GM20431 (cell line): ENCODE measurements around the gene TUBGCP3.
"Not testable (repeated sequence)": the region's sequence is repeated elsewhere in the genome, so short reads cannot be mapped to it uniquely, and the experiment has no call there.

ENCODE experiments used
- in situ Hi-C: fragments of 300-500 bp; cut with MseI, MboI; formaldehyde crosslinking; loops from one replicate; pipeline ENCODE4 v1.15.0; 2020; ENCODE audit warnings: low sequenced_read_pairs; ENCODE audit not compliant: unreplicated experiment

Gene TUBGCP3

DNA sequence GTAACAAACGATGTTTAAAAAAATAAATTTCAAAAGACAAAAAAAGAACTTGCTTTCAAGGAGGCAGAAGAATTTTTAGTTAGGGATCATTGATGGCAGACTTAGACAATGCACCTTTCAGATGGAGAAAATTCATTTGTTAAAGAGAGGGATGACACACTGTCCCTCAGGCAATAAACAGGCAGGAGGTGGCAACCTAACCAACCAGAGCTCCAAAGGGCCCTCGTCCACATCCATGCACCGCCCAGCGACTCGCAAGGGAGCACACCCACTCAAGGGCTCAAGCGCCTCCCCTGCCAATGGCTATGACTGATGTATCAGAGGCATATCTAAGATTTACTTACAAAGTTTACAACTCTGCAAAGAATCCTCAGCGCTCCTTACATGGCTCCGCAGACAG is 81.9 kb downstream of the TUBGCP3 start:
- in situ Hi-C loops: no loop called here

DNA sequence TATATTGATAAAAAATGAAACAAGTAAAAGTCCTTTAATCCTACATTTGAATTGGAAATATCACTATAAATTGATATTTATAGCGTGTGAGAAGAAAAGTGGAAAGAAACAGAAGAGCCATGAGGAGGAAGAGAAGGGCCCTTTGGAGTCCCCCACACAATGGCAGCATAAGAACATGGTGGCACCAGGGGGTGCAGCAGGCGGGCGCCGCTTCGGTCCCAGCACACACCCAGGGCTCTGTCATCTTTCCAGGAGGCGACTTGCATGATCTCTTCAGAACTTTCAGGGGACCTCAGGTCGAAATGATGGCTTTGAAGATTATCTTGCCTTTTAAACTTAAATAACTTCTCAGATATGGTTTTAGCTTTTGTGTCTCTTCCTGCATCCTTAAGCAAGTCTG is 91.8 kb downstream of the TUBGCP3 start:
- in situ Hi-C loops: no loop called here

DNA sequence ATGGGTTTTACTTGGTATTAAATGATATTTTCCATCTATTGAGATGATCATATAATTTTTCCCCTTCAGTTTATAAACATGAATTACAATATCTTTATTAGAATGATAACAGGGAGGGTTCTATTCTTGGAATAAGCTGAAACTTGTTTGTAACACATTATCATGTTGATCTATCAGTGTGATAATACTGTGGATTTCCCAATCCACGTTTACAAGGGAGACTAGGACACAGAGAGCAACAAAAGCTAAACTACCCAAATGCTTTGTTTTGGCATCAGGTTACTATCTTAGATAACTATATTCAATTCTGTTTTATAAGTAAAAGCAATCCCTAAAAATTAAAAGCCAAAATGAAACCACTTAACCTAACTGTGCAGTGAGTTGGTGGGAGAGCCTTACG is 92.5 kb downstream of the TUBGCP3 start:
- in situ Hi-C loops: no loop called here

DNA sequence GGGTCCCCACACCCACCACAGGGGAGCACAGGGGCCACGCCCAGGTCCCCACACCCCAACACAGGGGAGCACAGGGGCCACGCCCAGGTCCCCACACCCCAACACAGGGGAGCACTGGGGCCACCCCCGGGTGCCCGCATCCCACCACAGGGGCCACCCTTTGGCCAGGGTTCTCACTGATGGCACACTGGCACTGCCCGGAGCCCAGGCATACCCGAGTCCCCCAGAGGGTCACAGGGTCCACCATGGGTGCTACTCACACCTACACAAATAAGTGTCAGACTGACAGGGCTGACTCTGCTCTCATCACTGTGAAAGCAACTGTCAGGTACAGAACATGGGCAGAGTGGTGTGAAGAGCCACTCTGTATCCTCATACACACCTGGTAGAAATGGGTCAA is 98.8 kb downstream of the TUBGCP3 start:
- in situ Hi-C loops: no loop called here

DNA sequence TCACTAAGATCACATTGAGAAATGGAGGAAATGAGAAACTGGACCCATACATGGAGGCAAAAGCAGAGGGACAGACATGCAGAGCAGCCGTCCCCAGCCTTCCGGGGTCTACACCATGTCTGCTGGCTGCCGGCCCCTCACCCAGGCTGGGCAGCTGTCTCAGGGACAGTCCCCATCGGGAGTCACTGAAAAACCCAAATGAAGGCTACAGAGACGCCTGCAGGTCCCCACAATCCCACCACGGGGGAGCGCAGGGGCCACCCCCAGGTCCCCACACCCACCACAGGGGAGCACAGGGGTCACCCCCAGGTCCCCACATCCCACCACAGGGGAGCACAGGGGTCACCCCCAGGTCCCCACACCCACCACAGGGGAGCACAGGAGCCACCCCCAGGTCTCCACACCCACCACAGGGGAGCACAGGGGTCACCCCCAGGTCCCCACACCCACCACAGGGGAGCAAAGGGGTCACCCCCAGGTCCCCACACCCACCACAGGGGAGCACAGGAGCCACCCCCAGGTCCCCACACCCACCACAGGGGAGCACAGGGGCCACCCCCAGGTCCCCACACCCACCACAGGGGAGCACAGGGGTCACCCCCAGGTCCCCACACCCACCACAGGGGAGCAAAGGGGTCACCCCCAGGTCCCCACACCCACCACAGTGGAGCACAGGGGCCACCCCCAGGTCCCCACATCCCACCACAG is 99.5 kb downstream of the TUBGCP3 start:
- in situ Hi-C loops: not testable (repeated sequence)

DNA sequence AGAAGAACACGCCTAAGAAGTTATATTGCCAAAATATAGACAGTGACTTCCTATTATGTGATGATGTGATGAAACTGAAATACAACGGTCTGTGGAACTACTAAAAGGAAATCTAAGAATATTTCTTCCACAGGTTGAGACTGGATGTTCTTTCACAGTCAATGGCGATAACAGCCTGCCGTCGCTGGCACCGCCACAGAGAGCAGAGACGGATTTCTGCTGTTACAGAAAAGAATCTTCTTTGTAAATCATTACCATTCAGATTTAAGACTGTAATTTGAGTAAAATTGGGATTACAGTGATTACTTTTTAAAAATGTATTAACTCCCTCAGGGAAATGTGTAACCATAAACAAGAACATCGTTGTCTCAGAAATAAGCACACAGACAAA is 100.8 kb downstream of the TUBGCP3 start:
- in situ Hi-C loops: no loop called here

DNA sequence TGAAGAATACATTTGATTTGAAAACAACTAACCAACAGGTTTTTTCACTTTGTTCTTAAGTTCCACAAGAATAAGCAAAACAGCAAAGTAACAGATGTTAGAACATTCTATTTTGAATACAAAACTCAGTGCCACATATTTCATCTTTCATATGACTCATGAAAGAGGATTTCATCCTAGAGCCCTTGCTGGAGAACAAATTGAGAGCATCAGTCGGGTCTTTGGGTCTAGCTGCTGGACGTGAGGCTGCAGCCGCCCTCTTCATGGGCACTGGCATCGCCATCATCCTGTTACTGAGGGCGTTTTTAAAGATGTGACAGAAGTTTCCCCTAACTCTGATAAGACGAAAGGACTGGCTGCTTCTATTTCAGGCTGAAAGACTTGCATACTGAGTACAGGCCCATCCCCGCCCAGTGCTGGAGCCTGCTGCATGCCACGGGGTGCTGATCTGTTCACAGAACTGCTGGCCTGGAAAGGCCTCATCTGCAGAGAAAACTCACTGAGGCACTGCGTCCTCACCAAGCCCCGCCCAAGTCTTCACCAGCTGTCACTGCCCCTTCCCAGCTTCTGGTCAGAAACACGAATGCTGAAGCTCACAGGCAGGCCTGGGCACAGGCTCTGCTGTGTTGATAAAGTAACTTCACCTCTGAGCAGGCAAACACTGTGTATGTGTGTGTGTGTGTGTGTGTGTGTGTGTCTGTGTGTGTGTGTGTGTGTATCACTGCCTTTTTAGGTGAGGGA is 101.4 kb downstream of the TUBGCP3 start:
- in situ Hi-C loops: no loop called here

DNA sequence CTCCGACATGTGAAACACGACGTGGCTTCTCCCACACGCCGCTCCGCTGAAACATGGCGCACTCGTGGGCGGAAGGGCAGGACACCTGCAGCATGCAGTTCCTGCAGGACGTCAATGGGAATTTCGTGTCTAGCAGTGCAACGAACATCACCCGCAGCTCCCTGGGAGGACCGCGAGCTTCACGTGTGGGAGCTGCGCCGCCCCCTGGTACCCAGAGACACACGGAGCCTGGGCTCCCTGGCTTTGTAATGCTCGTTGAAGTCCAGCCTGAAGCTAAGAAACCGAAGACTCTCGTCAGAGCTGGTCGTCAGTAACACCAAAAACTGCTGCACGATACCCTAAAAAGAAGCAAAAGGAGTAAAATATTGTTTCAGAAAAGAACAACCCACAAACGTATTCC is 102.1 kb downstream of the TUBGCP3 start:
- in situ Hi-C loops: not testable (repeated sequence)

DNA sequence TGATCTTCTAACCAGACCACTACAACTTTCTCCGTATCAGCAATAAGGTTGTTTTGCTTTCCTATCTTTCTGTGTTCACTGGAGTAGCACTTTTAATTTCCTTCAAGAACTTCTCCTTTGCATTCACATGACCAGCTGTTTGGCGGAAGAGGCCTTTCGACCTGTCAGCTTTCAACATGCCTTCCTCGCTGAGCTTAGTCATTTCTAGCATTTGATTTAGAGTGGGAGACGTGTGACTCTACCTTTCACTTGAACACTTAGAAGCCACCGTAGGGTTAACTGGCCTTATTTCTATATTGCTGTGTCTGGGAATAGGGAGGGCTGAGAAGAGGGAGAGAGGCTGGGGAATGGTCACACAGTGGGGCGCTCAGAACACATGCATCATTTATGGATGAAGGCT is 104.7 kb downstream of the TUBGCP3 start:
- in situ Hi-C loops: no loop called here

DNA sequence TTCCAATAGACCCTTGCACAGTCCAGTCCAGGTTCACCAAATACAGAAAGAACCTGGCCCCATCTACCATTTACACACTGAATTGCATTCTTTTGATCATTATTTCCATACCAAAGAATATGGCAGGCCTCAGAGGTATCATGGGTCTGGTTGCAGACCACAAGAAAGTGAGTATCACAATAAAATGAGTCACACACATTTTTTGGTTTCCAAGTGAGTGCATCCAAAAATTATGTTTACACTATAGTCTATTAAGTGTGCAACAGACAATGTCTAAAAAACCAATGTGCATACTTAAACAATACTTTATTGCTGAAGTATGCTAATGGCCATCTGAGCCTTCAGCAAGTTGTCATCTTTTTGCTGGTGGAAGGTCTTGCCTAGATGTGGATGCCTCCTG is 106.5 kb downstream of the TUBGCP3 start:
- in situ Hi-C loops: no loop called here

DNA sequence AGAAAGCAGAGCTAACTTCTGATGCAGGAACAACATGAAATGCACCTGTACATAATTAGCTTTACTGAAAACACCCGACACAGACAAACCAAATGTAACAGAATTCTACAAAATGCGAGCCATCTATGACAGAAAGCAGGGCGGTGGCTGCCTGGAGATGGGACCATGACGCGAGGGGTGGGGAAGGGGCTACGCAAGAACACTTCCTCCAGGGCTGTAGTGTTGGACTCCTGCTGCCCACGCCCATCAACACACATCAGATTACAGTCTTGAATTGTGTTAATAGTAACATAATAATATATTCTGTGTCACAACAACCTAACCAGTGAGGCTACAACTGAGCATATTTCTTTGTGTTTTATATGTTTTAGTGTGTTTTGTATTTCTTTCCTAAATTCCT is 108.6 kb downstream of the TUBGCP3 start:
- in situ Hi-C loops: no loop called here

DNA sequence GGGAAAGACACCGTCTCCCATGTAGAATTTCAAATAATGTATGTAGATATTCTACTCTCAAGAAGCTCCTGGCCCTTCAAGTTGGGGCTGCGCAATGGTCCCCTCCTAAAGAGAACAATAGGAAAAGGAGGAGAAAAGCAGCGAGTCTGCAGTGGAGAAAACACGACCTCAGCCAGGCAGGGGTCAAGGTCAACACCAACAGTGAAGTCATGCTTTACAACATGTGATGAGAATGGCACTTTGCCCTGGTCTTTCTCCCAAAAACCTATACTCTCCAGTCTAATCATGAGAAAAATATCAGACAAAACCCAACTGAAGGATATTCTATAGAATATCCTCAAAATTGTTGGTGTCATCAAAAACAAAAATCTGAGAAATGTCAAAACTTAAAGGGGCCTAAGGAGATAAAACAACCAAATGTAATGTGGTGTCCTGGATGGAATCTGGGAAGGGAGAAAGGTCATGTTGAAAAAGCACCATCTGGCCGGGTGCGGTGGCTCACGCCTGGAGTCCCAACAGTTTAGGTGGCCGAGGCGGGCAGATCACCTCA is 110.8 kb downstream of the TUBGCP3 start:
- in situ Hi-C loops: no loop called here

DNA sequence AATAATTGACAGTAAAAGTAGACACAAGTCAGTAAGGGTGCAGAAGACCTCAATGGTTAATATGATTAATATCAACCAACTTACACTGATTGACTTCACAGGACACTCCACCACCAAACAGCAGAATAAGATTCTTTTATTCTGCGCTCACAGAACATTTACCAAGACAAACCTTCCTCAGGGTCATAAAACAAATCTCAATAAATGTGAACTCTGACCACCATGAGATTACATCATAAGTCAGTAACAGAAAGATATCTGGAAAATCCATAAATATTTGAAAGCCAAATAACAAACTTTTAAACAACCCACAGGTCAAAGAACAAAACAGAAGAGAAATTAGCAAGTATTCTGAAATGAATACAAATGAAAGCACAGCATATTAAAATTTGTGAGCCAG is 112.1 kb downstream of the TUBGCP3 start:
- in situ Hi-C loops: no loop called here

DNA sequence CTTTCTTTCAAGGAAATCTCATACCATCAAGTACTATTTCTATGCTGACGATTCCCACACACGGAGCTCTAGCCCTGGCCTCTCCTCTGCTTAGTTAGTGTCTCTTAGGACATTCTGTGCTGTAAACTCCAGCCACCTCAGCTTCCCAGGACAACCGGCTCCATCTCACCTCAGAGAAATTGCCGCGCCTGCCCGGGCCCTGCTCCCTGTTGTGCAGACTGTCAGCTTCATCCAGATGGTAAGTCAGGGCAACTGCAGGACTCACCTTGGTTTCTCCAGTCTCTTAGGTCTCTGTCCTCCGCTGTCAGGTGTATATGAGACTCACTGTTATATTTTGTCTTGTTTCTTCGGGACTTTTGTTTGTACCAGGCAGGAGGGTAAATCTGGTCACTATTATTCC is 113.1 kb downstream of the TUBGCP3 start:
- in situ Hi-C loops: no loop called here

DNA sequence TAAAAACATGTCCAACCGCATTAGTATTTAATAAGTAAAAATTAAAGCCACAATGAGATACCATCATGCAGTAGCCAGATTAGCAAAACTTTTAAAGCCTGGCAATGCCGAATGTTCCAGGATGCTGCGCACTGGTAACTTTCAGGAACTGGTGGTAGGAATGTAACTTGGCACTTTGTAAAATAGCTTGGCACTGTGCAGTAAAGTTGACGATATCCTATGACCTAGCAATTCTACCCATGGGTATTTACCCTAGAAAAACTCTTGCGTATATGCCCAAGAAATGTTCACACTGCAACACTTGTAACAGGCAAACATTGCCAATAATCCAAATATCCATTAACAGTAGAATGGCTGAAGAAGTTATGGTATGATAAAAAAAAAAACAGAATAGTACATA is 114.1 kb downstream of the TUBGCP3 start:
- in situ Hi-C loops: no loop called here

DNA sequence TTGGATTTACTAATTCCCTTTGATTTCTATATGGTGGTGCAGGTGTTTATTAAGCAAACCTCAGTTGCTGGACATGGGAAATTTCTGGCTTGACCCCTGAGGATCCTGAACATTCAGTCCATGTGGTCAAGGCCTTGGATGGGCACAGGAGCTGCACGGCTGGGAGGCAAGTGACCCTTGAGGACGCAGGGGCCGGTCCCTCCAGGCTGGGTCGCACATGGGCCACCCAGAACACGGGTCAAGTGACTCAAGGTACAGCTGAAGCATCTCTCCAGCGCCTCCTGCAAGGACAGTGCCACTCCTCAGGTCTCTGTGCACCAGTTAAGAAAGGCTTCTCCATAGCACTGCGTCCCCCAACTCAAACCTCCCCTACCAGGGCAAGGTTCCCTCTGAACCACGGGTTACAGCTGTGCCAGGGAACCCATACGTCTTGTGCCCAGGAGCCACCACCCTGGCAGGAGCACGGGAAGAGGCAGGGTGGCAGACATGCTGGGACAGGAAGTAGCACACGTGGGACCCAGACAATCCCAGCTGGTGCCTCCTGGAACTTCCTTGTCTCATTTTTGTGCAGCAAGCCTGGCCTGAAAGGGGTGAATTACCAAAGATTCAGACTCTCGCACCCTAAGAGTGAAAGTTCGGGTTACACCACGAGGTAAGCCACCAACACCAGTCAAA is 118.7 kb downstream of the TUBGCP3 start:
- in situ Hi-C loops: no loop called here

DNA sequence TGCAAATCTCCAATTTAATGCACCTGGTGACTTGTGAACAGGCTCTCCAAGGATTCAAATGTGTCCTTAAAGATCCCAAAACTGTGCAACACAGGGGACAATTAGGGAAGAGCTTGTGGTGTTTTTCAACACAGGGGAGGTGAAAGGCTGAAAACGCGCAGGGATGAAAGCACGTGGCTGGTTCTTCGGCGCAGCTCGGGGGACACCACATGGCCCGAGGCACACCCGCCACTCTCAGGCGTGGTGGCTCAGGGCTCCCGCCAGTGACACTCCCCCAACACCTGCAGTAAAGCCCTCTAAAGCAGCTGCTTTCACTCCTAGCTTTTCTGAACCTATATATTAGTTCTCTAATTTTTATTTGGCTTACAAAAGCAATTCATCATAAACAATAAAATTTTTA is 119.9 kb downstream of the TUBGCP3 start:
- in situ Hi-C loops: no loop called here

DNA sequence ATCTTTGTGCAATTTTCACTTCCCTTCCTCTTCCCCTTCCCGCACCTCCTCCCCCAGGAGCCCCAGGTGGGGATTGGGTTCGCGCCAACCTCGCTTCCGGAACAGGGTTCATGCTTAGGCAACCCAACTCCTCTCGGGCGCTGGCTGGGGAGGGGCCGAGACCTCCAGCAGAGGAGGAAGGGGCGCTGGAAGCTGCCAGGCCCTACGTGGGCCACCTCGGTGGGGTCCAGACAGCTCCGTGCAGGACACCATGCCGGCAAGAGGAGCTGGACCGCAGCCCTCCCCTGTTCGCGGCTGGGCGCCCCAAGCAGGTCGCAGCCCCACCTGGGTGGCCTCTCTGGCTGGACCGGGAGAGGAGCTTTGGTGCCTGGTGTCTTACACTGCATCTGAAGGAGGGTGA is 120.7 kb downstream of the TUBGCP3 start:
- in situ Hi-C loops: no loop called here

DNA sequence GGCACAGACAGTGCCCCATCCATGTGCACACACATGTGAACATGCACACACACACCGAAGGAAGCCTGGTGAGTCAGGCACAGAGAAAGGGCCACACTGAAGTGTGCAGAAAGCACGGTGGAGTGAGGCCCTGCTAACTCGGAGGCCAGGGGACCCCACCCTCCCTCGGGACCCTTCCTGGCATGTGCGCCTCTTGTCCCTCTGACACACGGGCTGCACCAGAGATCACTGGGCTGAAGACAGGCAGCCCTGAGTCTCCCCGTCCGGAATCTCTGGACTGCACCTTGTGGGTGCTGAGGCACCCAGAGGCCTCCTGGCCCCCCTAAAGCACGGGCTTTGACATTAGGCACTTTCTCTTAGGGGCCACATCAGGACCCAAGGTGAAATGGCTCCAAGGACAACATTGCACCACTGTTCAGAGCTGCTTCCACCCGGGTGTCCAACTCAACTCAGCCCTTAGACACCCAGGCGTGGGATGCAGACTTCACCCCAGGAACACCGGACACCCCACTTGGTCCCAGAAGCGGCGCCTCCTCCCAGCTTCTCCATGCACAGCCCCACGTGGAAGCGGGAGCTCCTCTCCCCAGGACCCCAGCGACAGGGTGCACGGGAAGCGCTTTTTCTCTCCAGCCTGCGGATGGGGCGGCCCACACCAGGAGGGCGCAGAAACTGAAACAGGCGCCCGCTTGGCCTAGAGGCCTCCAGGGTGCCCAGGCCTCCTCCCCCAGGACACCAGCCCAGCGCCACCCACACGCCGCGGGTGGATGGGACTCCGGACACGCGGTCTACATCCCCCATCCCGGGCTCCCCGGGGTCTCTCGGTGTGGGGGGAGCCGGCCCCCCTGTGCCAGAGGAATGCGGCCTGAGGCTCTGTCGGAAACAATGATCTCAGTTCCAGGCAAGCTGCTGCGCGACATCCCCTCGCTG is 121.6 kb downstream of the TUBGCP3 start:
- in situ Hi-C loops: no loop called here
